Measurements from ENCODE around the gene FOXA3.

FOXA3 gene

DNA sequence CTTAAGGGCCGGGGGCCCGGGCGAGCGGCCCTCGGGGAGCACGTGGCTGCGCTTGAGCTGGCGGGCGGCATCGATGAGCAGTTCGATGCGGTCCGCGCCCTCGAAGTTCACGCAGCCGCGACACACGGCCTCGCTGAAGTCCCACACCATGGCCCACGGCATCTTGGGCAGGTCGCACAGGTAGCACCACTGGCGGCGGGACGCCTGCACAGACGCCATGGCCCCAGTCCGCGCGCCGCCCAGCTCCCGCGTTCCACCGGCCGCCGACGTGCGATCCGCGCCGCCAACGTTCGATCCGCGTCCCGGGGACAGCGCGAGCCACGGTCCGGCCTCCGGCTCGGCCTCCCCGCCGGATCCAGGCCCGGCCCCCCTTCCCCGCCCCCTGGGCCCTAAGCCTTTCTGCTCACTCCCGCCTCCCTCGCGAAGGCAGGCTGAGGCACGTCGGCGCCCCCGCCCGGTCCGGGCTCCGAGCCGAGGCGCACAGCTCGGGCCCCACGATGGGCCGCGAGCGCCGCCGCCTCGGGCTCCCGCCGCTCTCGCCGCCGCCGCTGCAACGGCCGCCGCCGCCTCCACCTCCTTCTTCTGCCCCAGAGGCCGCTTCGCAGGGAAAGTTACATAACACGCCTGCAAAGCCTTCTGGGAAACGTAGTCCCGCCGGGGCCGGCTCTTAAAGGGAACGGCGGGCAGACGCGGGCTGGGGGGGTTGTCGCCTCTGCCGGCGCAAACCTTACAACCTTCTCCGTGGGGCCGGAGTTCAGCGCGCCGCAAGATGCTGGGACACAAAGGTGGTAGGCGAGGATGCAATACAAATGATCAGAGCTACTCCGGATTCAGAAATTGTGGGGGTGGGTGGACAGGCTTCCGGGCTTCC lies 21.7 kb downstream of the FOXA3 start, which contains the start of gene IRF2BP1:
Gene IRF2BP1 (minus strand): TSS at position 586 of the 871 bp plus-strand sequence. CDS start 367 bp downstream, at position 219.
- H3F3A ChIP-seq (ENCODE audit: insufficient read depth) = peaks cover 21% of the 10 kb centered on the region
- no peaks in the 10 kb centered on the region for H3K27me3 ChIP-seq (ENCODE audit: low read length)
- peak within 1 kb of the TSS; percentile 87 for H3K9ac ChIP-seq (ENCODE audit: low read length)
- peak within 1 kb of the TSS; percentile 86 for H3K4me2 ChIP-seq (ENCODE audit: low read depth, low read length, poor library complexity, severe bottlenecking)
- TF ChIP-seq EZH2phosphoT487 (conservative IDR thresholded peaks at IDR 0.05; ENCODE audit: low read length) = no peak
- TF ChIP-seq, protein P1, sequence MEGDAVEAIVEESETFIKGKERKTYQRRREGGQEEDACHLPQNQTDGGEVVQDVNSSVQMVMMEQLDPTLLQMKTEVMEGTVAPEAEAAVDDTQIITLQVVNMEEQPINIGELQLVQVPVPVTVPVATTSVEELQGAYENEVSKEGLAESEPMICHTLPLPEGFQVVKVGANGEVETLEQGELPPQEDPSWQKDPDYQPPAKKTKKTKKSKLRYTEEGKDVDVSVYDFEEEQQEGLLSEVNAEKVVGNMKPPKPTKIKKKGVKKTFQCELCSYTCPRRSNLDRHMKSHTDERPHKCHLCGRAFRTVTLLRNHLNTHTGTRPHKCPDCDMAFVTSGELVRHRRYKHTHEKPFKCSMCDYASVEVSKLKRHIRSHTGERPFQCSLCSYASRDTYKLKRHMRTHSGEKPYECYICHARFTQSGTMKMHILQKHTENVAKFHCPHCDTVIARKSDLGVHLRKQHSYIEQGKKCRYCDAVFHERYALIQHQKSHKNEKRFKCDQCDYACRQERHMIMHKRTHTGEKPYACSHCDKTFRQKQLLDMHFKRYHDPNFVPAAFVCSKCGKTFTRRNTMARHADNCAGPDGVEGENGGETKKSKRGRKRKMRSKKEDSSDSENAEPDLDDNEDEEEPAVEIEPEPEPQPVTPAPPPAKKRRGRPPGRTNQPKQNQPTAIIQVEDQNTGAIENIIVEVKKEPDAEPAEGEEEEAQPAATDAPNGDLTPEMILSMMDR (IDR thresholded peaks at IDR 0.05; ENCODE audit: insufficient read depth, low read length, poor library complexity, severe bottlenecking) = no peak
- H4K20me1 ChIP-seq (ENCODE audit: low read depth, low read length) = no peaks in the 10 kb centered on the region
- no peaks in the 10 kb centered on the region for H3K9me3 ChIP-seq (ENCODE audit: insufficient read depth, low read length)
- H3K27ac ChIP-seq (ENCODE audit: low read depth, low read length) = peak within 1 kb of the TSS; percentile 78
- peak within 1 kb of the TSS; percentile 79 for H3K4me3 ChIP-seq (ENCODE audit: insufficient read depth, low read length, poor library complexity, severe bottlenecking)
- H3K9me2 ChIP-seq (replicated peaks; ENCODE audit: insufficient read depth, low read length) = no peaks in the 10 kb centered on the region
- peaks cover 12% of the 10 kb centered on the region; the same call in 1 of the 2 replicates for H3K79me2 ChIP-seq (ENCODE audit: insufficient read depth, low read length)
- H3K36me3 ChIP-seq (ENCODE audit: low read length) = no peaks in the 10 kb centered on the region
- peak within 1 kb of the TSS; percentile 84 for H2AFZ ChIP-seq (ENCODE audit: low read depth, low read length, severe bottlenecking)

DNA sequence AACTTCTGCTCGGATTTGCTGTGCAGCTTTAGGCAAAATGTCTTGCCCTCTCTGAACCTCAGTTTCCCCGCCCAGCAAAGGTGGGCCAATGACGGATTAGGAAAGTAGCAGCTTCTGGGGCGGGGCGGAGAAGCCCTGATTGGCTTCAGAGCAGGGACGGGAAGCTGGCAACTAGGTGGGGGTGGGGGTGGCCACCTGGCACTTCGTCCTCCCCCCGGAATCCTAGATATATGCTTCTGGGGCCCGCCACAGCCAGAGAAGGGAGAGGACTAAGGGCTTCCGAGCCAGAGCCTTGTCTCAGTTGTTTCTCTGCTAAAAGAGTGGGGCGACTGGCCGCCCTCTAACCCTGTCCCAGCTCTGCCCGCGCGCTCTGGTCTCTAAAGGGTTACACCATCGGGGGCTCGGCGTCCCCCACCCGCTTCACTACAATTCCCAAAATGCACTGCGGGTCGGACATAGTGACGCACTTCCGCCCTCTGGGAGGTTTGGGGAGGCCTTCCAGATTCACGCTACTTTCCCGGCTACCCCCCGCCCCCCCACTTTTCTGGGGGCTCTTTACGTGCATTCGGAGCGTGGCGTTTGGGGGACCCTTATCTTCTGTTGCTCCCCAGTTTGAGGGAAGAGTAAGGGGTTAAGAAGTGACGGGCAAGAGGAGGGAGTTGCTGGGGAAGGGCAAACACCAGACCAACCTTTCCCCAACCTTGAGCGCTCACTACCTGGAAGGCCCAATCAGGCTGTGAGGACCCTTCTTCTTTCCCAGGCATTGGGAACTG lies 22.5 kb downstream of the FOXA3 start:
- no peaks in the 10 kb centered on the region for H3K27me3 ChIP-seq (ENCODE audit: low read length)
- H3K4me3 ChIP-seq (ENCODE audit: insufficient read depth, low read length, poor library complexity, severe bottlenecking) = peak overlapping the region; percentile 79
- H4K20me1 ChIP-seq (ENCODE audit: low read depth, low read length) = no peaks in the 10 kb centered on the region
- H3K9me3 ChIP-seq (ENCODE audit: insufficient read depth, low read length) = no peaks in the 10 kb centered on the region
- peak overlapping the region; percentile 84 for H2AFZ ChIP-seq (ENCODE audit: low read depth, low read length, severe bottlenecking)
- H3K9me2 ChIP-seq (replicated peaks; ENCODE audit: insufficient read depth, low read length) = no peaks in the 10 kb centered on the region
- no peak for TF ChIP-seq EZH2phosphoT487 (conservative IDR thresholded peaks at IDR 0.05; ENCODE audit: low read length)
- TF ChIP-seq, protein P1 (IDR thresholded peaks at IDR 0.05; ENCODE audit: insufficient read depth, low read length, poor library complexity, severe bottlenecking) = no peak
- no peaks in the 10 kb centered on the region for H3K36me3 ChIP-seq (ENCODE audit: low read length)
- H3K27ac ChIP-seq (ENCODE audit: low read depth, low read length) = peak overlapping the region; percentile 78
- peak overlapping the region; percentile 87 for H3K9ac ChIP-seq (ENCODE audit: low read length)
- peaks cover 12% of the 10 kb centered on the region; the same call in 1 of the 2 replicates for H3K79me2 ChIP-seq (ENCODE audit: insufficient read depth, low read length)
- peak overlapping the region; percentile 86 for H3K4me2 ChIP-seq (ENCODE audit: low read depth, low read length, poor library complexity, severe bottlenecking)
- peaks cover 21% of the 10 kb centered on the region for H3F3A ChIP-seq (ENCODE audit: insufficient read depth)

DNA sequence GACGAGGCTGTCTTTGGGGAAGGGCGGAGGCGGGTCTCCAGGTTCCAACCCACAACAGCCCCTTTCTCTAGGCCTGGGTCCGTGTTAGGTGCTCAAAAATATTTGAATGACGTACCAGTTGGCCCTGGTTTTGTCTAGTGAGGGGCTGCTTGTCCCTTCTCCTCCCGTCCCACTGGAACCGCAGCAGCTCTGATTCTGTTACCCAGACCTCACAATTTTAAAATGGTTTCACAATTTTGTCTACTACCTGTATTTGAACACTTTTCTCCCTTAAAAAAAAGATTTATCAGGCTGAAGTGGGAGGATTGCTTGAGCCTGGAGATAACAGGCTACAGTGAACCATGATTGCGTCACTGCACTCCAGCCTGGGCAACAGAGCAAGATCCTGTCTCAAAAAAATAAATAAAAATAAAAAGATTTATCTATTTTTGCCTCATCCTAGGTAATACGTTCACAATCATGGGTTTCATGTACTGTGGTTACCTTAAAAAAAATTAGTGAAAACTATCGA lies 23.1 kb downstream of the FOXA3 start:
- peaks cover 12% of the 10 kb centered on the region; the same call in 1 of the 2 replicates for H3K79me2 ChIP-seq (ENCODE audit: insufficient read depth, low read length)
- peak overlapping the region; percentile 84 for H2AFZ ChIP-seq (ENCODE audit: low read depth, low read length, severe bottlenecking)
- H3F3A ChIP-seq (ENCODE audit: insufficient read depth) = peaks cover 21% of the 10 kb centered on the region
- H3K27me3 ChIP-seq (ENCODE audit: low read length) = no peaks in the 10 kb centered on the region
- peak overlapping the region; percentile 87 for H3K9ac ChIP-seq (ENCODE audit: low read length)
- H4K20me1 ChIP-seq (ENCODE audit: low read depth, low read length) = no peaks in the 10 kb centered on the region
- peak overlapping the region; percentile 79 for H3K4me3 ChIP-seq (ENCODE audit: insufficient read depth, low read length, poor library complexity, severe bottlenecking)
- H3K36me3 ChIP-seq (ENCODE audit: low read length) = no peaks in the 10 kb centered on the region
- H3K9me2 ChIP-seq (replicated peaks; ENCODE audit: insufficient read depth, low read length) = no peaks in the 10 kb centered on the region
- peak overlapping the region; percentile 86 for H3K4me2 ChIP-seq (ENCODE audit: low read depth, low read length, poor library complexity, severe bottlenecking)
- H3K27ac ChIP-seq (ENCODE audit: low read depth, low read length) = peak overlapping the region; percentile 78
- TF ChIP-seq EZH2phosphoT487 (conservative IDR thresholded peaks at IDR 0.05; ENCODE audit: low read length) = no peak
- TF ChIP-seq, protein P1 (IDR thresholded peaks at IDR 0.05; ENCODE audit: insufficient read depth, low read length, poor library complexity, severe bottlenecking) = no peak
- H3K9me3 ChIP-seq (ENCODE audit: insufficient read depth, low read length) = no peaks in the 10 kb centered on the region
